ENCODE measurements around the gene BAZ1B.

- TF ChIP-seq CTCF (conservative IDR thresholded peaks at IDR 0.05; ENCODE audit: low read length) = no peak
- TF ChIP-seq EZH2phosphoT487 (IDR thresholded peaks at IDR 0.05; ENCODE audit: borderline replicate concordance) = no peak
Measured at GRCh38 chr7:73448609-73449008, 73.5 kb downstream of the BAZ1B start.
